ENCODE results near the gene SFMBT2.

Gene SFMBT2

DNA sequence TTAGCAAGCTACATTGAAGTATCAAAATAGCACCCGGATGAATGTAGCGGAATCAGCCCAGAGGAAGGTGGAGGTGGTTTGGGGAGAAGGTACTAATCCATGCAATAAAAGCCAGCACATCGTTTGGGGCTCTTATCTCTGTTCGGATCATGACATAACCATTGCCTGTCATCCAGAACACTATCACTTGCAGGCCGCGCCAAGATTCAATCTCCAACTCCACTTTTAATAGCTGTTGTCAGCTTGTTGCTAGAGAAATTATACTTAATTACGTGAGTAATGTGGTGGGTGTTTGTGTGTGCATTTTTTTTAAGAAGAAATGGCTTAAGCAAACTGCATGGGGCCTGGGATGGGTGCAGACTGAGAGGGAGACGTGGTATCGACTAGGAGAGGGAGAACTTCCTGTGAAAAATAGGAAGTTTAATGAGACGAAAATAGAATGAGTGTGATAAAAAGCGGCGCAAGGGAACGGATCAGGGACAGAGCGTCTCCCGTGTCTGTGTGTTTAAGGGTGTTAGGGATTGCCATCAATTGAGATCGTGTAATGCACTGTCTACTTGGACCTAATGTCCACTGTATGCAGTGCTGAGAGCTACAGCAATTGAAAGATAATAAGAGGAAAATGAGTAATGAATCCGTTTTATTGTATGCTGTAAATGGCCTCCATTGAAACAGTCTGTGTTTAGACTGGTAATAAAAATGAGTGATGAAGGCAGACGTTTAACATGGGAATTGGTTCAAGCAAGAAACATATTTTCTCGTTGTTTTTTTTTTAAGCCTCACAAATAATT lies 27.6 kb upstream of the SFMBT2 start:
- TF ChIP-seq, protein P1, sequence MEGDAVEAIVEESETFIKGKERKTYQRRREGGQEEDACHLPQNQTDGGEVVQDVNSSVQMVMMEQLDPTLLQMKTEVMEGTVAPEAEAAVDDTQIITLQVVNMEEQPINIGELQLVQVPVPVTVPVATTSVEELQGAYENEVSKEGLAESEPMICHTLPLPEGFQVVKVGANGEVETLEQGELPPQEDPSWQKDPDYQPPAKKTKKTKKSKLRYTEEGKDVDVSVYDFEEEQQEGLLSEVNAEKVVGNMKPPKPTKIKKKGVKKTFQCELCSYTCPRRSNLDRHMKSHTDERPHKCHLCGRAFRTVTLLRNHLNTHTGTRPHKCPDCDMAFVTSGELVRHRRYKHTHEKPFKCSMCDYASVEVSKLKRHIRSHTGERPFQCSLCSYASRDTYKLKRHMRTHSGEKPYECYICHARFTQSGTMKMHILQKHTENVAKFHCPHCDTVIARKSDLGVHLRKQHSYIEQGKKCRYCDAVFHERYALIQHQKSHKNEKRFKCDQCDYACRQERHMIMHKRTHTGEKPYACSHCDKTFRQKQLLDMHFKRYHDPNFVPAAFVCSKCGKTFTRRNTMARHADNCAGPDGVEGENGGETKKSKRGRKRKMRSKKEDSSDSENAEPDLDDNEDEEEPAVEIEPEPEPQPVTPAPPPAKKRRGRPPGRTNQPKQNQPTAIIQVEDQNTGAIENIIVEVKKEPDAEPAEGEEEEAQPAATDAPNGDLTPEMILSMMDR (IDR thresholded peaks at IDR 0.05; ENCODE audit: insufficient read depth, low read length, poor library complexity, severe bottlenecking): no peak
- DNase-seq (ENCODE audit: extremely low read depth, insufficient read length): no peak
- no peaks in the 10 kb centered on the region for H3K36me3 ChIP-seq (ENCODE audit: control insufficient read depth, insufficient read depth, low read length)
- no peak overlapping the region for H3K4me3 ChIP-seq (replicated peaks; ENCODE audit: low read depth, low read length)
- no peaks in the 10 kb centered on the region for H3K27me3 ChIP-seq (replicated peaks; ENCODE audit: control insufficient read depth, insufficient read depth, low read length)

DNA sequence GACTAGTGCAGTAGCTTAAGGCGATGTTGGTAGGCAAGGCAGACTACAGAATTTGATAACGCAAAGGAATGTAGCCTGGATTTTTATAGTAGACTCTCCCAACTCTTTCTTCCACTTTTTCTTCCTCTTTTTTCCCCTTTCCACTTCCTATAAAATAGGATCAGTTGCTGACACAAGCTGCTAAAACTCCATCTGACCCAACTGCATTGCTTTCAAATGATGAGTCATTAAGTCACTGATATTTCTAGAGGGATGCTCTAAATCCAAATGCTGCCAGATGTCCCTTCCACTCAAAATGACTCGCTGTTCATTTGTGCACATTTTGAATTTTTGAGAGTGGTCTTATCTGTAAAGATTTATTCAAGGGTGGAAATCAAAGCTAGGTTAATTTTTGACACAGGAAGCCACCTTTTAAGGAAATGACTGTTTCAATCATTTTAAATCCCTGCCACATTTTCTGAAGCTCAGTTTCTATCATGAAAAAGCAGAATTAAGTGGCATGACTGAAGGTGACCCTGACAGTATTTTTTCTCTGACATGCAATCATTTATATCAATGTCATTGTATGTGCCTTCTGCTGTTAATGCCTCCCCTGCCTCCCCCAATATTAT lies 25.8 kb upstream of the SFMBT2 start:
- no peak for DNase-seq (ENCODE audit: extremely low read depth, insufficient read length)
- H3K36me3 ChIP-seq (ENCODE audit: control insufficient read depth, insufficient read depth, low read length): no peaks in the 10 kb centered on the region
- no peak overlapping the region for H3K4me3 ChIP-seq (replicated peaks; ENCODE audit: low read depth, low read length)
- H3K27me3 ChIP-seq (replicated peaks; ENCODE audit: control insufficient read depth, insufficient read depth, low read length): no peaks in the 10 kb centered on the region
- TF ChIP-seq, protein P1 (IDR thresholded peaks at IDR 0.05; ENCODE audit: insufficient read depth, low read length, poor library complexity, severe bottlenecking): no peak

DNA sequence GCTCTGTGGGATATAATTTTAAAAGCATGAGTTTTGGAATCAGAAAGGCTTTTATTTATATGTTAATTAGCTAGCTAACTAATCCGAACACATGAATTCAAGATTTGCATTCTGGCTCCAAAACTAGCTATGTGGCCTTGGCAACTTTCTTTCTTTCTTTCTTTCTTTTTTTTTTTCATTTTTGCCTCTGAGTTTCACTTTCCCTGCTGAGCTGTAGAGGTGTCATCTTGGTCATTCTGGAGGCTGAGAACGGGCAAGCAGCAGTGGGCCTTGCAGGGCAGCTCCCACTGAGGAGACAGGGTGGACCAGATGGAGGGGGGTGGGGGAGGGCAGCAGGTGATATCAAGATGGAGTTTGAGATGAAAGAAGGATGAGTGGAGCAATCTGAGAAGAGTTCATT lies 24.8 kb upstream of the SFMBT2 start:
- DNase-seq (ENCODE audit: extremely low read depth, insufficient read length): peak; percentile 17
- Histone ChIP-seq H3K4me3 (replicated peaks; ENCODE audit: low read depth, low read length) (no peak overlapping the region), H3K36me3 (ENCODE audit: control insufficient read depth, insufficient read depth, low read length) (no peaks in the 10 kb centered on the region), H3K27me3 (replicated peaks; ENCODE audit: control insufficient read depth, insufficient read depth, low read length) (no peaks in the 10 kb centered on the region)
- TF ChIP-seq, protein P1 (IDR thresholded peaks at IDR 0.05; ENCODE audit: insufficient read depth, low read length, poor library complexity, severe bottlenecking): no peak

DNA sequence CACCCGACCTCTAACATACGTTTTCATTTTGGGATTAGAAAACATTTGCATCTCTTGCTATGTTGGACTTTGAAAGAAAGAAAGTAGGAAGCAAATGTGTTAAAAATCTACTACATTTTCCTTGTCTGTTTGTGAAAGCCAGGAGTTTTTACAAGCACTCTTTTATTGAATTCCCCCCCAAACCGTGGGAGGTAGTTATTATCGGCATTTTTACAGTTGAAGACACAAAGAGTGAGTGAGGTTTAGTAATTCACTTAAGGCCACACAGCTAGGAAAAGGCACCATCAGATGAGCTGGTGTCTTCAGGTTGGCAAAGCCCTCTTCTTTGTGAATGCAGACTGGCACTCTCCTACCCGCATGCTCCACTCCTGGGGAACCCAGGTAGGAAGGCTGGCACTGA lies 23.5 kb upstream of the SFMBT2 start:
- Histone ChIP-seq H3K36me3 (ENCODE audit: control insufficient read depth, insufficient read depth, low read length) (no peaks in the 10 kb centered on the region), H3K4me3 (replicated peaks; ENCODE audit: low read depth, low read length) (no peak overlapping the region), H3K27me3 (replicated peaks; ENCODE audit: control insufficient read depth, insufficient read depth, low read length) (no peaks in the 10 kb centered on the region)
- TF ChIP-seq, protein P1 (IDR thresholded peaks at IDR 0.05; ENCODE audit: insufficient read depth, low read length, poor library complexity, severe bottlenecking): no peak
- no peak for DNase-seq (ENCODE audit: extremely low read depth, insufficient read length)

DNA sequence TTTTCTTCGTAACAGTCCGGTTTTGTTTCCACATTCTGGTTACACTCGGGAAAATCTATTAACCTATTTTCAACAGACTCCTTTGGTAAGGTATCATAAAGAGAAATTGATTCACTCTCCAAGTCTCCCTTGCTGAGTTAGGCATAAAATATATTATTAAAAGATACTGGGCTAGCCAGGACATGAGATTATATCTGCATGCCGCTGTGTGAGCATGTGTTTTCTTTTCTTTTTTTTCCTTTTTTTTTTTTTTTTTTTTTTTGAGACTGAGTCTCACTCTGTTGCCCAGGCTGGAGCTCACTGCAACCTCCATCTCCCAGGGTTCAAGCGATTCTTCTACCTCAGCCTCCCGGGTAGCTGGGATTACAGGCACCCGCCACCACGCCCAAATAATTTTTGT lies 23.0 kb upstream of the SFMBT2 start:
- DNase-seq (ENCODE audit: extremely low read depth, insufficient read length): no peak
- no peaks in the 10 kb centered on the region for H3K36me3 ChIP-seq (ENCODE audit: control insufficient read depth, insufficient read depth, low read length)
- TF ChIP-seq, protein P1 (IDR thresholded peaks at IDR 0.05; ENCODE audit: insufficient read depth, low read length, poor library complexity, severe bottlenecking): no peak
- no peak overlapping the region for H3K4me3 ChIP-seq (replicated peaks; ENCODE audit: low read depth, low read length)
- H3K27me3 ChIP-seq (replicated peaks; ENCODE audit: control insufficient read depth, insufficient read depth, low read length): no peaks in the 10 kb centered on the region

All from GM06990 (cell line).